Testis (tissue), 3 donors: Measurements from ENCODE around the gene MYBPC2. TPM values are rescaled to one million over a fixed set of nuclear protein-coding genes. Genes with fewer than 3 reads are reported as not detected.

ENCODE experiments used
- DNase-seq: peaks from one replicate; pipeline ENCODE4 v3.0.0-alpha.2; 2019
- H3K27ac ChIP-seq, 2 donors: fragments of 200-600 bp; sonication (generic); one replicate each; pipeline ENCODE4 v1.5.1; 2019
- H3K27me3 ChIP-seq: fragments of 200-600 bp; sonication (generic); one replicate; pipeline ENCODE4 v1.5.1; 2019
- H3K36me3 ChIP-seq: fragments of 200-600 bp; sonication (generic); one replicate; pipeline ENCODE4 v1.5.1; 2017; ENCODE audit warnings: low read depth; ENCODE audit errors: missing control alignments
- H3K4me1 ChIP-seq: fragments of 200-600 bp; sonication (generic); one replicate; pipeline ENCODE4 v1.5.1; 2019
- H3K4me3 ChIP-seq, 2 donors: fragments of 200-600 bp; sonication (generic); one replicate each; pipeline ENCODE4 v1.5.1; 2017 to 2019
- H3K9me3 ChIP-seq: fragments of 200-600 bp; sonication (generic); one replicate; pipeline ENCODE4 v1.5.1; 2017
- POLR2A ChIP-seq: fragments of 450-650 bp; IDR thresholded peaks from one replicate; pipeline ENCODE4 v1.6.1; 2017; ENCODE audit warnings: antibody characterized with exemption, mild to moderate bottlenecking, moderate library complexity
- WGBS, 2 donors: methylation state at CpG; one replicate each; pipeline ENCODE4 v1.1.5; 2018; 5-methylcytosine and 5-hydroxymethylcytosine counted together
- intact Hi-C: fragments of 100-400 bp; cut with DNase I; formaldehyde crosslinking; loops from one replicate; pipeline ENCODE4 v1.15.1; 2023; ENCODE audit warnings: low total_unique reads
- polyA plus RNA-seq: library from polyadenylated mRNA; stranded (reverse); fragments of 350-450 nt; fragmentation: Illumina TruSeq; extraction: RNeasy Lipid Tissue Mini Kit (QIAGEN cat#74804); gene quantifications from one replicate; pipeline ENCODE4 v1.2.3, GENCODE V29; 2014; ENCODE audit warnings: low read depth, low replicate concordance; ENCODE audit not compliant: insufficient read depth
- total RNA-seq, 2 donors: library from RNA; depleted of rRNA; stranded (reverse); fragments of >200 nt; gene quantifications; one replicate each; pipeline ENCODE4 v1.2.3, GENCODE V29; 2016
- TF ChIP-seq, protein P1 (sequence below), 3 experiments: fragments of 450-650 bp in 2 of 3; fragments of 200-600 bp in 1 of 3; sonication (generic) in 1 of 3; IDR thresholded peaks; one replicate each; pipeline ENCODE4 v1.5.1; 2016 to 2019; ENCODE audit warnings: antibody characterized with exemption in 3 of 3, mild to moderate bottlenecking in 2 of 3, moderate library complexity in 1 of 3

Gene MYBPC2
- total and polyA plus RNA-seq, 3 donors from 2014 or later: 0.31 to 3.2 (median 0.63) TPM

DNA sequence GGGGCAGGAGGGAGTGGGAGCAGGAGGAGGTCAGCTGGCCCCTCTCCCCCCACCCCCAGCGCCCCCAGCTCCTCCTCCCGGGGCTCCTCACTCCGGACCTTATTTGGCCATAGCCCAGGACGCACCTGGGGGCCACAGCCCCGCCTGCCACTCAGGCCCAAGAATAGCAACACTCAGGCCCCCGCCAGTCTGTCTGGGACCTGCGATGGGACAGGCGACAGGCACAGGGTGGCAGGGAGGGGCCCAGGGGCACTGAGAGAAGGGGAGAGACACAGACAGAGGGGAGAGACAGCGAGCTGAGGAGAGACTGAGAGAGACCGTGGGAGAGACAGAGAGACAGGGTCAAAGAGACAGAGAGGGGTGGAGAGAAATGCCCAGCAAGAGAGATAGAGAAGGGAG is 68.1 kb downstream of the MYBPC2 start:
- Histone ChIP-seq H3K4me1 (peaks cover 3% of the 10 kb centered on the region), H3K9me3 (no peaks in the 10 kb centered on the region), H3K36me3 (no peaks in the 10 kb centered on the region), H3K27me3 (no peaks in the 10 kb centered on the region), H3K4me3 (no peak overlapping the region), H3K27ac (no peak overlapping the region)
- no peak for TF ChIP-seq POLR2A
- TF ChIP-seq, protein P1, sequence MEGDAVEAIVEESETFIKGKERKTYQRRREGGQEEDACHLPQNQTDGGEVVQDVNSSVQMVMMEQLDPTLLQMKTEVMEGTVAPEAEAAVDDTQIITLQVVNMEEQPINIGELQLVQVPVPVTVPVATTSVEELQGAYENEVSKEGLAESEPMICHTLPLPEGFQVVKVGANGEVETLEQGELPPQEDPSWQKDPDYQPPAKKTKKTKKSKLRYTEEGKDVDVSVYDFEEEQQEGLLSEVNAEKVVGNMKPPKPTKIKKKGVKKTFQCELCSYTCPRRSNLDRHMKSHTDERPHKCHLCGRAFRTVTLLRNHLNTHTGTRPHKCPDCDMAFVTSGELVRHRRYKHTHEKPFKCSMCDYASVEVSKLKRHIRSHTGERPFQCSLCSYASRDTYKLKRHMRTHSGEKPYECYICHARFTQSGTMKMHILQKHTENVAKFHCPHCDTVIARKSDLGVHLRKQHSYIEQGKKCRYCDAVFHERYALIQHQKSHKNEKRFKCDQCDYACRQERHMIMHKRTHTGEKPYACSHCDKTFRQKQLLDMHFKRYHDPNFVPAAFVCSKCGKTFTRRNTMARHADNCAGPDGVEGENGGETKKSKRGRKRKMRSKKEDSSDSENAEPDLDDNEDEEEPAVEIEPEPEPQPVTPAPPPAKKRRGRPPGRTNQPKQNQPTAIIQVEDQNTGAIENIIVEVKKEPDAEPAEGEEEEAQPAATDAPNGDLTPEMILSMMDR (IDR thresholded peaks at IDR 0.05): no peak
- intact Hi-C loops: no loop called here
- WGBS, 2 donors: 74 to 75% methylated on average over 4 to 10 of the region's 10 CpGs
- DNase-seq: no peak

DNA sequence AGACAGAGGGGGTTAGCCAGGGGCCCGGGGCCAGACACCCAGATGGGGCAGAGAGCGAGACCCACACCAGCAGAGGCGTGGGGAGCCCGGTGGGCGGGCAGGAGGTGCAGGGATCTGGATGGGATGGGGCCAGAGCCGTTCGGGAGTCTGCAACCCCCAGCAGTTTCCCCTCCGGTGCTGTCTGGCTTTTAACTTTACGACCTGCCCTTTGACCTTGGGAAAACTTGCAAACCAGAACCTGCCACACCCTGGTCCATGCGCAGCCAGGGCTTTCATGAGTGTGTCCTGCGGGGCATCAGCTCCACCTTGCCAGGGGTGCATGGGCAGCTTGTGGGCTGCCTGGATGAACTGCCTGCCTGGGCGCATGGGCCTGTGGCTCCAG is 68.5 kb downstream of the MYBPC2 start:
- no peak for DNase-seq
- WGBS, 2 donors: 71 to 81% methylated on average over 12 of the region's 12 CpGs

DNA sequence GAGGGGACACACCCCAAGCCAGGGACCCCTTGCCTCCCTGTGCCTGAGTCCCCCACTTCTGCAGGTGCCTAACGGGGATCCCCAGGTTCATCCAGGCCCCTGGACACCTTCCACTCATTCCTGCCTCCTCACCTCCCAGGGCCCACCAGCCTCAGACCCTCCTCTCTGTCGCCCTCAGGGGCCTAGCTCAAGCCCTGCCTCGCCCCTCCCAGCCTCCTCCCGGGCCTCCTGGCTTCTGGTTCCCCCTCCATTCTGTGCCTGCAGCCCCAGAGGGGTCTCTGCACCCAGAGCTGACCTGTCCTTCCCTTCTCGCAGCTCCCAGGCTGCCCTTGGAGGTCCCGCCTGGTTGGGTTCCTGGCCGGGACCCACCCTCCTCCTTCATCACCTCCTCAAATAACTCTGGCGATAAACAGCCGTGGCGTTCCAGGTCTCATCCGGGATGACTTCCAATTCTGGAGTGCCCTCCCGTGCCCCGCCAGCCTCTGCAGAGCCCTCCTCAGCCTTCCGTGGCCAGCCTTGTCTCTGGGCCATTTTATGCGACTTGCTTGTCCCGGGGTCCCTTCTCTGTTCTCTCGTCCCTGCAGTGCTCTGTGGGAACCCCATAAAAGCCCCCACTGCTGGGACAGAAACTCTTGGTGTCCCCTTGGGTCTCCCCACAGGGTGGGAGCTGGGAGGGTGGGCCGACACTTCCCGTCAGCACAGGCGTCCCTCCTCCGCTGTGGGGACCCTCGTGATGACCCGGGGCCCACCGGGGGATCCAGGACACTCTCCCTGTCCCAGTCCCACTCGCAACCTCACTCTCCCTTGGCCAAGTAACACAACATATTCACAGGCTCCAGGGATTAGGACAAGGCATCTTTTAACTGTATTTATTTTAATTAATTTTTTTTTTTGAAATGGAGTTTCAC is 69.1 kb downstream of the MYBPC2 start:
- H3K27ac ChIP-seq: no peak overlapping the region
- TF ChIP-seq, protein P1 (IDR thresholded peaks at IDR 0.05): no peak
- no peak for TF ChIP-seq POLR2A
- no peak for DNase-seq
- no peak overlapping the region for H3K4me3 ChIP-seq
- intact Hi-C loops: no loop called here
- H3K27me3 ChIP-seq: no peaks in the 10 kb centered on the region
- H3K36me3 ChIP-seq: no peaks in the 10 kb centered on the region
- 77 to 87% methylated on average over 25 of the region's 25 CpGs for WGBS, 2 donors
- peaks cover 3% of the 10 kb centered on the region for H3K4me1 ChIP-seq
- no peaks in the 10 kb centered on the region for H3K9me3 ChIP-seq

More for the DNA sequence above, 68.5 kb downstream of the MYBPC2 start:
- intact Hi-C loops: no loop called here
- Histone ChIP-seq H3K27ac (no peak overlapping the region), H3K36me3 (no peaks in the 10 kb centered on the region), H3K4me1 (peaks cover 3% of the 10 kb centered on the region), H3K27me3 (no peaks in the 10 kb centered on the region), H3K4me3 (no peak overlapping the region), H3K9me3 (no peaks in the 10 kb centered on the region)
- TF ChIP-seq, protein P1 (IDR thresholded peaks at IDR 0.05): no peak
- no peak for TF ChIP-seq POLR2A

DNA sequence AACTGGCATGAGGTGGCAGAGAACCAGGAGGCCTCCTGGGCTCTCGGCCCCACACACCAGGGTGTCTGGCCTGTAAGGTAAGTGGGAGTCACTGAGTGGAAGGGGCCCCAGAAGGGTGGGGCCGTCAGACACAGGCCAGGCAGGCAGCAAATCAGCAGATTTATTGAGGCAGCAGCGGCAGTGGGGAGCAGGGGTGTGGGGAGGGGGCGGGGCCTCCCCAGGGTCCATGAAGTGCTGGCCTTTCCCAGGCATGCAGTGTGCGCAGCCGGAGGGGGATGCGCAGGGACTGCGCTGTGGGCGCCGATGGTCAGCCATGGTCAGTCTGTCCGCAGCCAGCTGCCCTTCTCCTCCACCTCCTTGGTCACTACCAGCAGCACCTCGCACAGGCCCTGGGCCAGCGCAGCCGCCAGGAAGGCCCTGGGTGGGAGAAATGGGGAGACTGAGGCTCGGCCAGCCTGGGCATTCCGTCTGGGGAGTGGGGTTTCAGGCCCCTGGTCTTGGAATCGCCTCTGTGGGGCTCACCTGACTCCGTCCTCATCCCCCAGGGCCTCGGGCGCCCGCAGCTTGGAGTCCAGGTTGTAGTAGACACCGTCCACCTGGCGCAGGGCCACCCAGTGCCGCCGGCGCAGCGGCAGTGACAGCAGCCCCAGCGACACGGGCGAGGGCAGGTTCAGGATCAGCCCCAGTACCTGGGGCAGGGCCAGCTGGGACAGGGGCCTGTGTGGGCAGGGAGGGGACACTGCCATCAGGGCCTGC is 73.3 kb downstream of the MYBPC2 start:
- H3K27ac ChIP-seq: no peak overlapping the region
- TF ChIP-seq, protein P1 (IDR thresholded peaks at IDR 0.05): no peak
- no peak for TF ChIP-seq POLR2A
- no peaks in the 10 kb centered on the region for H3K27me3 ChIP-seq
- no peaks in the 10 kb centered on the region for H3K36me3 ChIP-seq
- peaks cover 11% of the 10 kb centered on the region for H3K4me1 ChIP-seq
- WGBS, 2 donors: 73 to 95% methylated on average over 4 to 30 of the region's 30 CpGs
- DNase-seq: no peak
- no peaks in the 10 kb centered on the region for H3K9me3 ChIP-seq
- no peak overlapping the region for H3K4me3 ChIP-seq
- intact Hi-C loops: no loop called here
